NCI-H1694 (cell line): ENCODE measurements around the gene MEN1.

Experiments used
- DNase-seq: peaks from one replicate; lab custom pipeline; 2025; lab: John Stamatoyannopoulos, UW

MEN1 gene

DNA sequence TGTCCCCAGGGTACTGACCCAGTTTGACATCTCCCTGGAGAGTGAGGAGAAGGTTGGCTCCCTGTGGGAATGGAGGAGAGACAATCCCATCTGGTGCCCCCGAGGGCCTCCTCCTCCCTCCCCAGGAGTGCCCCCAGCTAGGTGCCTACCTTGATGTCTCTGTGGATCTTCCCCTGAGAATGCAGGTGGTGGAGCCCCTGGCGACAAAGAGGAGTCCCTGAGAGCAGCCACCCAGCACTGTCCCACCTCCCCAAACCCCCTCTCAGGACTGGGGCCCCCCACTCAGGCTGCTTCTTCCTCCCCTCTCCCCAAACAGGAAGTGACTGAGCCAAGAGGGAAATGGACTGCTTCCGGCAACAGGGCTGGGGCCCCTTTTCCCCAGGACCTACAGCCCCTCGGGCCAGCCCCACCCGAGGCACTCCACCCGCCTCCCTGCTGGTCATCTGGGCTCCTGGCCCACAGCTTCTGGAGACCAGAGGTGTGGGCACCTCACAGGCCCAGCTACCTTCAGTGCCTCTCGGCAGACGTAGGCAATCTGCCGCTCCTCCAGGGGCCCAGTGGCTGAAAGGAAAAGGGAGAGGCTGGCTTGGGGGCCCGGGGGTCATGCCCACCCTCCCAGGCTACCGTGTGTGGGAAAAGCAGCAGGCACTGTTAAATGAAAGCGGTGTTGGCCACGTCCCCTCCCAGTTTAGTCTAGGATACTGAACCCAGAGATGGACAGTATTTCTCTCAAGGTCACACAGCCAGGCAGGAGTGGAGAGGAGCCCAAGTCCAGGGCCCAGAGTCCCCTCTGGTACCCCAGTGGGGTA lies 8.6 kb downstream of the MEN1 start:
- no peak for DNase-seq

DNA sequence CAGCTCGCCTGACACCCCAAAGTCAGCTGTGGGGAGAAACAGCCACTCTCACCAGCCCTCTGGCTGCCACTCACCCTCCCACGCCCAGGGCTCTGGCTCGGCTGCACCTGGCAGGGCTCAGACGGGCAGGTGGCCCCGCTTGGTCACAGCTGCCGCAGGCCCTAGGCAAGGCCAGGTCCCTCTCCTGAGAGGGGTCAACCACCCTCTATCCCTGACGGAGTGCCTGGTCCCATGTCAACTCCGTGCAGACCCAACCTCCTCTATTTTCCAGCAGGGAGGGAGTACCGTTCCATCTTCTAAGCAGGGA lies 9.2 kb downstream of the MEN1 start:
- no peak for DNase-seq

DNA sequence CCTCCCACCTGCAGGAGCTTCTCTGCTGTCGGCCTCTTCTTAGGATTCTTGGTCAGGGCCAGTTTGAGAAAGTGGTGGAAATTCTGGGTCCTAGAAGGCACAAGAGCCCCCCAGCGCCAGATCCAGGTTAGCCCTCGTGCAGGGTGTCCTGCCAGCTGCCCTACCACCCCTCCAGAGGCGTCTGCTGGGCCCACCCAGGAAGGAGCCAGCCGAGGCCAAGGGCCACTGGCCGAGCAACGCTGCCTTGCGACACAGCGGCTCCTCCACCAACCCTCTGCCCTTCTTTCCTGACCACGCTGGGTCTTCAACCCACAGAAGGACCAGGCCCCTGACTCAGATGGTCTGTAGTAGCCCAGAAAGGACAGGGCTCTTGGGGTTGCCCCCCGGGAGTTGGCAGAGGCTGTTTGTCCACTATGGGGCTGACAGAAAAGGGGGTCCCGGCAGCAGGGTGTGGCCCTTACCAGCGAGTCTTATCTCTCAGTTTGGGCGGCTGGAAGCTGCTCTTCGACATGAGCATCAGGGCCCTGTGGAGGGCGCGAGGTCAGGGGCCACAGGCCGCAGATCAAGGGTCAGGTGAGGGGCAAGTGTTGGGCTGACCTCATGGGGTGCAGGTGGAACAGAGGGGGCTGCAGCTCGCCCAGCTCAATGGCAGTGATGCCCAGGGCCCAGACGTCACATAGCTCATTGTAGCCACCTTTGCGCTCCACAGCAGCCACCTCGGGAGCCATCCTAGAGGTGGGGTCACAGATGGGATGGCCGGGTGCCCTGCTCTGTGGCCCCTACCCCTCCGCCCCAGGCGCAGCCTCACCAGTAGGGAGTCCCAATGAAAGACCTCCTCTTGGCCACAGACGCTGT lies 9.8 kb downstream of the MEN1 start:
- DNase-seq: no peak

DNA sequence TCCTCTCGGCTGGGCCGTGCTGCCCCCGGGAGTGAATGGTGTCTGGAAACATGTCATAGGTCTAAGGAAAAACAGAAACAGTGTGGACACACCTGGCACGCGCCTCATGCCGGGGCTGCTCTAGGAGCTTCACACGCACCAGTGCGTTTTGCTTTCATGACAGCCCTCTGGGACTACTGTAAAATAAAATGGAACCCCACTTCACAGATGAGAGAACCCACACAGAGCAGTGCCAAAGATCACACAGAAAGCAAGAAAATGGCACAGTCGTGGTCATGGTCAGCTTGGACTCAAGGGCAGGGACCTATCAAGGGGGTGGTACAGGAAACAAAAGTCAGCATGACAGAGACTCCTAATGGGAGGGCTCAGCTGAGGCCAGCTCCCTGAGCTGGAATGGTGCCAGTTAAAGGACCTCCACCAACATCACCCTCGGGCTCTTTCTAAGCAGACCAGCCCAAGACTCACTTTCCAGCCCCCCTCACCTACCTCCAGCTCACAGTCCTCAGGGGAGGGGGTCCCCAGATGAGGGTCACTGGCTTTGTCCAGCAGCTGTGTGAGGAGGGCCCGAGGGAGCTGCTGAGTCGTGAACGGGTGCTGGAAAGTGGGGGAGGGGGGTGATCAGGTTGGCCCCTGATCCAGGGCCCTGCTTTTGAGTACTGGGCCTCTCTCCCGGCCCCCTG lies 10.6 kb downstream of the MEN1 start:
- no peak for DNase-seq

DNA sequence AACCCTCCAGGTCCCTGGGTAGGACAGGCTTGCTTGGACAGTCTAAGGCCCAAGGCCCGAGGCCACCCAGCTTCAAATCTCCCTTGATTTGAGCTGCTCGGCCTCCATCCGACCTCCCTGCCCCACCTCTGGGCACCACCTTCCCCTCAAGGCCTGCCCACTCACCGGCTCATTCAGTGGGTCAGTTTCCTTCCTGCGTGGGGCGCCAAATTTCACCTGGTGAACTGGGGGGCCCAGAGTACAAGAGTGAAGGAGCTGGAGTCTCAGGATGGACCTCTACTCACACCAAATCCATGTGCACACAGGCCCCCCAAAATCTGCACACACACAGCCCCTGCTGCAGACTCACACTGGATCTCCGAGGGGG lies 11.1 kb downstream of the MEN1 start:
- DNase-seq: no peak

DNA sequence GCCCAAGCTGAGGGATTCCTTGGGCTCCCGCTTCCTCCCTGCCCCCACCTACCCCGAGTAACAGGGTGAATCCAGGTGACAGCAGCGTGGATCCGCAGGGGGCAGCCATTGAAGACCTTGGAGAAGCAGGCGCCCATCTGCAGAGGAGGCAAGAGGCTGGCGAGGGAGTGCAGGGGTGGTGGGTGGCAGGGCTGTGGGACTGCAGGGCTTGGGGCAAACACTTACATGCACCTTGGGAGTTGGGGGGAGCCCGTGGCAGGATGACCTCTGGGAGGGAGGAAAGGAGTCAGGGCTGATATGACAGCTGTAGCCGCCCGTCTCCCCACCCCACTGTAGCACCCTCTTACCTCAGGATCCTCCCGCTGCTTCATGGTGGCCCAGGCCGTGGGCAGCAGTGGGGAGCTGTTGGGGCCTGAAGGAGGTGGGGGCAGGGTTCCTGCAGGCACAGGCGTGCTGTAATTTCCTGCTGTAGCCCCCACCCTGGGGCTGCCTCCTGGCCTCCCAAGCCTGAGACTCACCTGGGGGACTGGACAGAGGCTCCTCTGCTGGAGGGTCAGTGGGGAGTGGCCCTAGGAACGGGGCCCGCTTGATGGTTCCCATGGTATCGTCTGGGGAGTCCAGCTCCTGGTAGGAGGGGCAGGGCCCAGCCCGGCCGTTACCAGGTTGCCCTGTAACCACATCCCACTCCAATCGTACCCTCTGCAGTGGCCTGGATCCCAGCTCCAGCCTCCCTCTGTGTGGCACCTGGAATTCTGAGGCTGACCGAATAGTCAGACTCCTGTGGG lies 13.4 kb downstream of the MEN1 start:
- no peak for DNase-seq

DNA sequence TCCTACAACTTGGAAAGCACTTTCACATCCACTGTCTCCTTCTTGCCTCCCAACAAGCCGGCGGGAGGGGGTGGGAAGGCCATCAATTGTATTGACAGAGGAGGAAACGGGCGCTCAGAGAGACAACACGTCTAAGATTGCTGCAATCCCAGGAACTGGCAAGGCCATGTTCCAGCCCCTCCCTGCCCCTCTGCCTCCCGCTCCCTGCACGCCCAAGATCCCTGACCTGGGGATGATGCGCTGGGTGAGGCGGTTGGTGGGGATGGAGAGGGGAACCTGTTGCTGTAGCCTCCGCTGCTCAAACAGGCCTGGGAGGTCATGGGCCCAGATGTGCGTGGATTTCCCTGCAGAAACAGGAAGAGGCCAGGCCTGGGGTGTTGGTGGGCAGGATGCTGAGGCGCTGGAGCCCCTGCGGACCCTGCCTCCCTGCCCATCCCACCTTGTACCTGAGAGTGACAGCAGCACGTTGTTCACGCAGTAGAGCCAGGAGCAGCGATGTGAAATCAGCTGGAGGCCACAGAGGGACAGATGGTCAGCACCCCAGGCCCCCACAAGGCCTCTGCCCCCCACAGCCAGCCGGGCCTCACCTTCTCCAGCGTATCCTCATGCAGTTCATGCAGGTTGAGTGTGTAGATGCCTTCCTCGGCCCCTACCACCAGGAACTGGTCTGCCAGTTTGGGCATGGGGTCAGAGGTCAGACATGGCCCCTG lies 14.1 kb downstream of the MEN1 start:
- no peak for DNase-seq

DNA sequence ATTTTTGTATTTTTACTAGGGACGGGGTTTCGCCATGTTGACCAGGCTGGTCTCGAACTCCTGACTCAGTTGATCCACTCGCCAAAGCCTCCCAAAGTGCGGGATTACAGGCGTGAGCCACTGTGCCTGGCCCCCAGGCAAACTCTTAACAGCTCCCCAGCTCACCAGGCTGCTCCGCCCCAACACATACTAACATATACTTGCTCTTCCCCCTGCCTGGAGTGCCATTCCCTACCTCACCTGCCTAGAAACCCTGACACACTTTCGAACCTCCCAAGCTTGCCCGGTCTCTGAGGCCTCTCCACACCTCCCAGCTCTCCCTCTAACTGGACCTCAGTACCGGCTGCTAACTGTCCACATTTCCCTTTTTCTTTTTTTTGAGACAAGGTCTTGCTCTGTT lies 15.8 kb downstream of the MEN1 start:
- DNase-seq: no peak

DNA sequence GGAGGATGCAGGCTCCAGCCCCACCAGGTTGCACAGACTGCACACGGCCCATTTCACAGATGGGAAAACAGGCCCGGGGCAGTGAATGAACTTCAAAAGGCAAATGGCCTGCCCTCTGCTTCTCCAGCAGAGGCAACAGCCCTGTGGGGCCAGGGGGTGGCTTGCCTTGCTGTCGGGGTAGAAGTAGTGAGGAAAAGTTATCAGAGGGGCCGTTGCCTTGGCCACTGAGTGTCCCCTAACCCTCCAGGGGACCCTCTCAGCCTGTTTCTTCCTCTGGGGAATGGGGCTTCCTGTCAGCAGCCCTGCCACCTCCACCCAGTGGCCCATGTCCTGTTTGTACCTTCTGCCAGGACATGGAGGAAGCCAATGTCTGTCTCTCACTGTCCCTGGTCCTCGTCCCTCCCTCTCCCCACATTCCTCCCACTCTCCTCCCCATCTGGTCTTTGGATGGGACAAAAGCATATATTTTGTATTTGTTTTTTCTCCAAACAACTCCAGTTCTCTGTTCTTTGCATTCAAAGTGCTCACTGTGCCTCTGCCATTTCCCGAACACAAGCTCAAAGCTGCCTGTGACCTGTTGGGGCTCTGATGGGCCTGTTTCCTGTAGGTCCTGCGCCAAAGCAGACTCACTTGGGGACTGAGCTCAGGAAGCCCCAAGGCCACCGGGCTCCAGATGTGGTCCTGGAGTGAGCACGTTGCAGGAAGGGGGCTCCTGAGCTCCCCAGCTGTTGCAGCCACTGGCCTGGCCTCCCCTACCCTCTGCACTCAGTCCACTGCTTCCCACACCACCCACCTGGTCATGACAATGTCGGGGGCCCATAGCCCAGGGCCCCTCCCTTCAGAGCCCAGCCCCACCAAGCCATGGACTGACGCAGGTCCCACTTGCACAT lies 16.8 kb downstream of the MEN1 start:
- no peak for DNase-seq

DNA sequence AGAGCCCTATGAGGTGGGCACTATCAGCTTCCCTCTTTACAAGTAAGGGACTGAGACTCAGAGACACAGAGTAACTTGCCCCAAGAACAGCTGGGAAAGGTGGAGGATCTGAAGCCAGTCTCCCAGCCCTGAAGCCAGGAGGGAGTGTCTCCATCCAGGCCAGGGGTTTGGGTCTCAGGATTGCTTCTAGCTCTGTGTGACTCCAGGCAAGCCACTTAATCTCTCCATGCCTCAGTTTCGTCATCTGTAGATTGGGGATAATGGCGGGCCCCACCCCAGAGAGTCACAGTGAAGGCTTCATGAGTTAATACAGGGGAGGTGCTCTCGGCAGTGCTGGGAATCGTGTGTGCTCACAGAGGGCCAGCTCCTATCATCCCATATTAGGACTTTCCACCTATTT lies 17.9 kb downstream of the MEN1 start:
- DNase-seq: no peak

DNA sequence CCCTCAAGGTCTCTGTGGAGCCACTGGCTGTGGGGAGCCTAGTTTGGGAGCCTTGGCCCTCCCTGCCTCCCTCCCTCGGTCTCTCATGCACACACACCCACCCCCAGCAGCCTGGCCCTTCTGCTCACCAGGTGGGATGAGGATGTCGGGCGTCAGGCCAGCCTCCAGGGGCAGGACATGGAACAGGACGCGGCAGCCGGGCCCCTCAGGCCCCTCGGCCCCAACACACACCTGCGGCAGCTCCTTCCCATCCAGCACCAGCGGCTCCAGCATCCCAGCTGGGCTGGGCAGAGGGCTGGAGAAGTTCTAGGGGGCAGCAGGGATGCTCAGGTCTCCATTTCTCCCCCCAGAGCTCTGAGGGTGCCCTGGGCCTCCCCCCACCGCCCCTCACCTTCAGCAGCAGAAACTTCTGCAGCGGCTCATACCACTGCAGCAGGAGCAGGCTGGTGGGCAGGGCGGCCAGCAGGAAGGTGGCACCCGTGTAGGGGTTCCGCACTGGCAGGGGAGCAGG lies 18.5 kb downstream of the MEN1 start:
- DNase-seq: no peak

DNA sequence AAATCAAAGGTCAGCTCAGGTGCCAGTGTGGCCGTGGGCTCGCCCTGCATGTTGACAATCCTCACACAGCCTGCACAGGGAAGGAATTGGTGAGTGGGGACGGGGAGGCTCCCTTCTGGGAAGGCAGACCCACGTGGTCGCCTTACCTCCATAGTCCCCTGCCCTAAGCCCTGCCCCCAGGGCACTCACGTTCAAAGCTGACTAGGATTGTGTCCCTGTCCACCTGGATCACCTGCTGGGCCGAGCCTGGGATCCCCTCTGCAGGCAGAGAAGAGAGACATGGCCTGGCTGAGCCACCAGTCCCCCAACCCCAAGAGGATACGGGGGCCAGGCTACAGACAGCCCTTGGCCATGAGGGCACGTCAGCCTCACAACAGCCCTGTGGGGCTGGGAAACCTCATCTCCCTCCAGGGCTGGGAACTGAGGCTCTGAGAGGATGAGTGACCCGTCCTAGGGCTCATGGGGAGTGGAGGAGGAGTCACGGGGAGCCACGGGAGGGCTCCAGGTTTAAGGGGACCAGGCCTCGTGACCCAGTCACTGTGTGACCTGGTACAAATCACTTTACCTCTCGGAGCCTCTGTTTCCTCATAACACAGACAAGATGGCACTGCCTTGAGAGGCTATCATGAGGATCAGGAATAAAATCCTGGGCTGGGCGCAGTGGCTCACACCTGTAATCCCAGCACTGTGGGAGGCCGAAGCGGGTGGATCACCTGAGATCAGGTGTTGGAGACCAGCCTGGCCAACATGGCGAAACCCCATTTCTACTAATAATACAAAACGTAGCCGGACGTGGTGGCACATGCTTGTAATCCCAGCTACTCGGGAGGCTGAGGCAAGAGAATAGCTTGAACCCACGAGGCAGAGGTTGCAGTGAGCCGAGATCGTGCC lies 19.9 kb downstream of the MEN1 start:
- DNase-seq: no peak

DNA sequence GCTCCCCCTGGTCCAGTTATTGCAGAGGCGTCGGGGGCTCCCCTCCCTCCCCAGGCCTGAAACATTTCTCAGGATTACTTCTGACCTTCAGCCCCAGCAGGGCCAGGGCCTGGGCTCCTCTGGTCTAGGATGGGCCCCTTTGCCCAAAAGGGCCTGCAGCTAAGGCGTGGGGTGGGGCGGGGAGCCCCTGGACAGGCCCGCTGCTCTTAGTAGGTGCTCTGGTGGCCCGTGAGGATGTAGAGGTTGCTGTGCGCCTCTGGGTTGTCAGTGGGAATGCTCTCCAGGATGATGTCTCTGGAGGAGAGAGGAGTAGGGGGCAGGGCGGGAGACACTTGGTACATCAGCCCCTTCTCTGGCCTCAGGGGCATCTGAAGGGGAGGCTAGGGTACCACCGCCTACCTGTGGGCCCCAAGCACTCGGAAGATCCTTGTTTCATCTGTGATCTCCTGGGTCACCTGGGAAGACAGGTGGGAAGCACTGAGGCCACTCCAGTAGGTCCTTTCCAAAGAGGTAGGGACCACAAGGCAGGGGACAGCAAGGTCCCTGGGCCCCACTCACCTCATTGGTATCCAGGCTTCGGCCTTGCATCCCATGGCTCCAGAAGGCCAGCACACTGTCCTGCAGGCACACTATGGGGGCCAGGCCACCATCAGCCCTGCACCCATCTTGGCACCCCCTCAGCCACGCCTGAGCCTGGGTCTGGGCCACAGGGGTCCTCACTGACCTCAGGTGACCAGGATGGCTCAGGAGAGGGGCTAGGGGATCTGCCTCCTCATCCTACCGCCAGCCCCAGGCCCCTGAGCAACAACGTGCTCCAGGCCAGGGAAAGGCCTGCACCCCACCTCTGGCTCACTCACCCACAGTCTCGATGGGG lies 20.8 kb downstream of the MEN1 start:
- DNase-seq: no peak

DNA sequence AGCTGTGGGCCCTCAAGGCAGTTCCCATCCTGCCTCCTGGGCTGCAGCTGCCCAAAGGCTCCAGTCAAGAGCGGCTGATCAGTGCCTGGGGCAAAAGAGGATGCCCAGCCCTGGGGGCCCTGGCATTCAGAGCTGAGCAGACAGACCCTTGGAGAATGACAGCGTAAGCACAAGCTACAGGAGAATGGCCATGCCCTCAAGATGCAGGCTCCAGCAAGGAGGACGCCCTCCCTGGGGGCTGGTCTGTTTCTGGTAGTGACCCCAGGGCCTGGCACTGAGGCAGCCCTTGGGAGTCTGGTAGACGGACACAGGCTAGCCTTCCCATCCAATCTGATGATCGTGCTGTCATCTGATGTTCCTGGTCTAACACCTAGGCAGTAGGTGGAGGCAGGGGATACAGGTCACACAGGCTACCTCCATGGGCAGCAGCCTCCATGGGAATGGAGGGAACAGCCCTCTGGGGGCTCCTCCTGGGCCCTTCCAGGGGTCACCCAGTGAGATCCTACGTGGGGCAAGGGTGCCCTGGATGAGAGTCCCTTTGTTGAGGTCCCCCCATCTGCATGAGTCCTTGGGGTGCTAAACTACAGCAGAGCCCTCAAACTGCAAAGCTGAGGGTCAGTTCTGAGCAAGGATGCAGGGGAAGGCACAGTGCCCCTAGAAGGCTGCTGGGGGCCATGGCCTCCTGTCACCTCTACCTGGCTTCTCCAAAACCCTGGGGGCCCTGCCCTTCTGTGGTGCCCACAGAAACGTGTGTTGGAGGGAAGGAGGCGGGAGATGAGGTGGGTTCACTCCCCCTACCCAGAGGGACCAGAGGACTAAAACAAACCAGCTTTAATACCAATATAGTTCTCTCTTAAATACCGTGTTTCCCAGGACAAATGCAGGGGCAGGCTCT lies 21.8 kb downstream of the MEN1 start:
- DNase-seq: no peak

DNA sequence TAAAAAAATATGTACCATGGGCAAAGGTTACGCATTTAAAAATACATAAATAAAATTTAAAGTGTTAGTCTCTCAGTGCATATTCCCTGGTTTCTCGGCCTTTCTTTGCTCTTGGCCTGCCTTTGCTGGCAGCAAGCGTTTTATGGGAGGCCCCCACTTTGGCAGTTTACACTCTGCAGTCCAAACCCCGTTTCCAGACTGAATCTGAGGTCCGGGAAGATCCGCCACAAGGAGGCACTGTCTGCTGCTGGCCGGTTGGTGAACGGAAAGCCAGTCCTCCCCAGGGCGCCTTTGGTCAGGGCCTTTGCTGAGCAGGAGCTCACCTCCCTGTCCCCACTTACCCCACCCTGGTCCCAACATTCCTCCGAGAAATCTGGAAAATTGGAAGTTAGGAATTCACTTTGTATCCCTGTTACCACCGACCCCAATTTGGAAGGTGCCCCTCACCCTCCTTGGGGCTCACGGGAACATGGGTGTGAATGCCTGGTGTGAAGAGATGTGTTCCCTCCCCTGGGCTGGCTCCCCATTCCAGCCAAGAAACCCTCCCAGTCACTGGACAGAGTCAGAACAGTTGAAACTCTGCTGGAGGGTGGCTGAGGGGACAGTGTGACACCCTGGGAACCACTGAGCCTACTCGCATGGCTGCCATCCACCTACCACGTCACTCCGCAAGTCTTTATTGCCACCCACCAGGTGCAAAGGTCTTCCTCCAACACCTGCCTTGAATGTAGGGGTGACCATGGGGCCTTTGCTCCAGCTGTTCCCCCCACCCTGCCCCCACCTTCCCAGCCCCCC lies 22.6 kb downstream of the MEN1 start:
- no peak for DNase-seq

DNA sequence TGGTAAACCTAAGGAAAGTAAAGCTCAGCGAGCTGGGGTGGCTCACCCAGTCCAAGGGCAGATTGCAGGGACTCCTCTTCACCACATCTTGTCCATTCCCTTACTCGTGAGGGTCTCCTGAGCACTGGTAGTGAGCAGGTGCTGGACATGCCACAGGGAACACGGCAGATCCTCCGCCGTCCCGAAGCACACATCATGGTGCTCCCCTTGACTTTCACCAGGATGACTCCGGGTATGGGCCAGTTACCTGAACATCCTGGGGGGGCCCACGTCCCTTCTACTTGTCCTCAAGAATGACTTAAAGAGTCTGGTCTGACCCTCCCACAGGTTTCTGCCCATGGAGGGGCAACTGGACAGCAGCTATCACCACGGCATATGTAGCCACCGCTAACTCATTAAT lies 24.0 kb downstream of the MEN1 start:
- DNase-seq: no peak
